Measurements from ENCODE around the gene NDUFS6.
"Not testable (repeated sequence)": the region's sequence is repeated elsewhere in the genome, so short reads cannot be mapped to it uniquely, and the experiment has no call there.

Gene NDUFS6

DNA sequence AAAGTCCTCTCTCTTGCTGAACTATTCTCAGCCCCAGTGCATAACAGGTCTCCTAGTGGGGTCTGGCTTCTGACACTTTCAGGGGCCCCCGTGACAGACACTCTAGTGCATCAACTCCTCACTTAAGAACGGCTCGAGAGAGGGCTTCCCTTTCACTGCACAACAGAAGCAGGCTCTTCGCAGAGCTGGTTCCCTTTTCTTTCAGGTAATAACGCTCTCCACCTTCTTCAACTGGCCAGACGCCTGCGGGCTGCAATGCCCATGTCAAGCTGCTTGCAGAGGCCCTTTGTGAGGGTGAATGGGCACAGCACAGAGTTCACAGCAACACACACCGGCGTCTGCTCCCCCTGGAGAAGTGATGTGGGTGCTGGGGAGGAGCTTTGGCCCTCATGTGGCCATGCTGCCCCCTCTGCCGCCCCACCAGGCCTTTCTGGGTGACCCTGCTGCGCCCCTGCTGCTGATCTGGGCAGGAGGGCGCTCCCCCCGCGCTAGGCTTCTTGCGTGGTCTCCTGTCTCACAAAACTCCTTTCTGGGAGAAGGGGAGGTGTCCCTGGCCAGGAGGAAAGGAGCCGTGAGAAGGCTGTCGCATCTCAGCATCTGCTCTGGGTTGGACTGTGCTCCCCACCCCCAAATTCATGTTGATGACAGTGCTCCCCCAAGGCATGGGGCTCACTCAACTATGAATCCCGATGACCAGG is 4.0 kb upstream of the NDUFS6 start:
- DNase-seq (ENCODE audit: low spot score), result no peak

DNA sequence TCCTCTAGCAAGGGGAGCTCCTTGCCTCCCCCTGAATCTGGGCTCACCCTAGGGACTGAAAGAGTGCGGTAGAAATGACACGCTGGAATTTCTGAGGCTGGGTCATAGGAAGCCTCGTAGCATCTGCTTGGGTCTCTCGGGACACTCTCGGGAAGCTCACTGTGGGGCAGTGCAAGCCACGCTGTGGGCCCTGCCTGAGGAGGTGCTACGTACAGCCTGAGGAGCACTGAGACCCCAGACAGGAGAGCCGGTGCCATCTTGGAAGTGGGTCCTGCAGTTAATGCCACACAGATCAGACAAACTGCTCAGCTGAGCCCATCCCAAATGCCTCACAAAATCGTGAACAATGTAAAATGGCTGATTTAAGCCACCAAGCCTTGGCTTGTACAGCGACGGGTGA is 3.4 kb upstream of the NDUFS6 start:
- DNase-seq (ENCODE audit: low spot score), result no peak

DNA sequence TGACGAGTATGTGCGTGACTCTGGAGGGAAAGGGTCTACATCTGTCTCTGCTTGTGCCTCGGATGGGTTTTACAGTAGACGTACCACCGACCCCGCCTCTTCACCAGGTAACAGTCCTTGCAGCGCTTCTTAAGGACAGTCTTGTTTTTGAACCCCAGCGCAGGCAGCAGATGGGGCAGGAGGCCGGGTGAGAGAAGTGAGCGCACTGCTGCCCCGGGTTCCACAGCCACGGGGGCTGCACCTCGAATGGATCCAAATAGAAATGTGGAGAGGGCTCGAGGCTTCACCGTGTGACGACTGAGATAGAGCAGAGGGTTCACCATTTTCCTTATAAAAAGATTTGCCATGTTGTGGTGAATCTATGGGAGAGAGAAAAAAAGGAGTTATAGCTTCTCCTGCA is 2.6 kb upstream of the NDUFS6 start:
- not testable (repeated sequence) for DNase-seq (ENCODE audit: low spot score)

DNA sequence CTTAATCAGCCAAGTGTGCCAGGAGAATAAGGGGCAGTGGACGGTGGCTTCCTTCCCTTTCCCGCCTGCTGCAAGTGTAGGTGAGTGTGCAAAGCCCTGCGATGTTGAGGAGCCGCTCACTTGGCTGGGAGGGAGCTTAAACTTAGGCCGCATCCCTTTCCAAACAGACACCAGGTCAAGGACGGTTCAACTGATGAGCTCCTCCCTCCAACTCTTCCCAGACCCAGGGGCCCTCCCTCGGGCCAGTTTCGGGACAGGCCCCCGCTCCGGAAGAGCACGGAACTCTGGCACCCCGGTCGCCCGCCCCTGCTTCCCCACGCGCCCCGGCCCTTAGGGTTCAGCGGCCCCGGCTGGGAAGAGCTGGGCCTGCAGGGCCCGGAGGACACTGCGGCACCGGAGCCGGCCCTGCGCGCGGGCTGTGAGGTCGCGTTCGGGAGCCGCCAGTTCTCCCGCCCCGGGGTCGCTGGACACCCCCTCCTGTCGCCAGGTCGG is 2.1 kb upstream of the NDUFS6 start:
- peak; percentile 36 for DNase-seq (ENCODE audit: low spot score)

DNA sequence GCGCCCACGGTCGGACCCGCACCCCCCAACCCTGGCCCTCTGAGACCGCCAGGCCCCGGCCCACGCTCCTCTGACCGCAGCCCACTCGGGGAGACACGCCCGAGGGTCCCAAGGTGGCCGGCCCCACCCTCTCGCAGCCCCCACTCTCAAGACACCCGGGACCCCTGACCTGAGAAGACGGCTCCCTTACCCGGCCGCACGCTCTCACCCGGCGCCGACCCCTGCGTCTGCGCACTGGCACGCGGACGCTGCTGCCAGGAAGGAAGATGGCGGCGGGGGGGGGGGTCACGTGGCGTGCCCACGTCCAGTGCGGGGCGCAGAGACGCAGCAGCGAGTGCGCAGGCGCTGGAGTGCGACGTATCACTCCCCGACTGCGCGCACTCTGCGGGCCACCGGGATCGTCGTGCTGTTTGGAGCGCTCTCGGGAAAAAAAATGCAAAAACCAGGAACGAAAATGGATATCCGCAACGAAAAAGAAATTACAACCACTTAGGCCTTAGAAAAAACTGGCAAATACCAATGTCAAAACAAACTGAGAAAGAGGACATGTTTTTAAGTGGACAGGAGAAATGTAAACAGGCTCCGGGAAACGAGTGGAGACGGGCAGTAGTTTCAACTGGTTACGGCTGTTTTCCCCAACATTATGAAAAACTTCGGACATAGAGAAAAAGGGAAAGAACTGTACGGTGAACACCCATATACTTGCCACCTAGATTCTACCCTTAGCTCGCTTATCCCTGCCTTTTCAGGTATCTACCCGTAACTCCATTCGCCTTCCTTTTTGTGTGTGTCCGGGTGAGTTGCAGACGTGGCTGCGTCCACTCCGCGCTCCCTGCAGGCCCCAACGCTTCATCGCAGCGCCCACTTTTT is 1.4 kb upstream of the NDUFS6 start, which contains the start of gene MRPL36:
Gene MRPL36 (minus strand): TSS at position 236 of the 870 bp plus-strand sequence. CDS start 902 bp downstream, outside the sequence.
- peak; percentile 98 for DNase-seq (ENCODE audit: low spot score)

DNA sequence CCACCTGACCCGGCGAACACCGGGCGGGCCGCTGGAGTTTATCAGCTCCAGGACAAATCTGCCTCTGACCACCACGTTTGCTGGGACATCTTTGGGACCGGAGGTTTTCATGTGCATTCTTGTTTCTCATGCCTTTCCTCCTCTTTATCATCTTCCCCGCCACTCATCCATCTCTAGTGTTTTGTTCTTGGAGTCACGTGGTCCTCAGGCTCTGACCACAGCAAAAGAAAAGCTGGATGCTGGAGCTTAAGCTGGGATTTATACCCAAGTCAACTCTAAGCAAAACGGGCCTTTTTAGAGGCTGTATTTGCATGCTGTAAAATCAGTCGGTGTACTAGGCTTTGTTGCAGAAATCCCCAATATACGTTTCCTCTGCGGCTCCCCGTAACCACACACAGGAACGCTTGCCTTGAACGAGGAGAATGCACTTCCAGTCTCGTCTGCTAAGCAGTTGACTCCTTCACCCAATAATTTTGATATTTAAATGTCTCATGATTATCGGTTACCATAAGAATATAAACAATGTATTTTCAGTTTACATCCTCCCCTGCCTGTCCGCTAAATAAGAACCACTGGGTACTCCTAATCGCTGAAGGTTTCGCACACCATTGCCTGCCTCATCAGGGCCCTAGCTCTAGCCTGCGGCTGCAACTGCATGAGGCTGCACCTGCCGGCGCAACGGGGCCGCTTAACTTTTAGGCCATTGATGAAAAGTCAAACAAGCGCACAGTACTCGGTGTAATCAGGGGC is 560 bp upstream of the NDUFS6 start:
- DNase-seq (ENCODE audit: low spot score), result peak; percentile 15

DNA sequence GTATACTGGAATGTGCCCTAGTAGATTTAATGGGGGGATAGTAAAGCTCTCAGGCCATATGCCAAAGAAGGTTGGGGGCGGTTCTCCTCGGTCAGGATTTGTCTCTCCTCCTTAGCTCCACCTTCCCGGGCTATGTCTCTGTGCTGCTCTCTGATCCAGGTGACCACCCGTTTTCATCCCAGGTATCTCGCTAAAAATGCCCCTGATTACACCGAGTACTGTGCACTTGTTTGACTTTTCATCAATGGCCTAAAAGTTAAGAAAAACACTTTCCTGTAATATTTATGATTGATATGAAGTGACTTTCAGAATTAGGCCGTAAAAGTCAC is 724 bp downstream of the NDUFS6 start:
- DNase-seq (ENCODE audit: low spot score), result no peak

DNA sequence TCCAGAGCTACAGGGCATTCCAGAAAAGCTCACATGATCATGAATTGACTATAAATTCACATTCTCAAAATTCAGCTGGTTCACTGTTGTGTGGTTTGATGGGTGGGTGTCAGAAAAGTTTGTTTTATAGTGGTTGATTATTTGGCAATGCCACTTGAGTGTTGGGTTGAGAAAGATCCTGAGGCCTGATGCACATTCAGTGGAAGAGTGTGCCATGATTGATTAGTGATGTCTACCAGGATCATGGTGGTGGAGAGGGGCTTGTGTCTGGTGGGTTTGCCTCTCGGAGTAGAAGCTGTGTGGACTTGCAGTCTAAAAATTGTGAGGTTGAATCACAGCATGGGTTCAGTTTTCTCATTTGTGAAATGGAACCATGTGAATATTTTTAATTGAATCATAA is 2.0 kb downstream of the NDUFS6 start:
- no peak for DNase-seq (ENCODE audit: low spot score)

DNA sequence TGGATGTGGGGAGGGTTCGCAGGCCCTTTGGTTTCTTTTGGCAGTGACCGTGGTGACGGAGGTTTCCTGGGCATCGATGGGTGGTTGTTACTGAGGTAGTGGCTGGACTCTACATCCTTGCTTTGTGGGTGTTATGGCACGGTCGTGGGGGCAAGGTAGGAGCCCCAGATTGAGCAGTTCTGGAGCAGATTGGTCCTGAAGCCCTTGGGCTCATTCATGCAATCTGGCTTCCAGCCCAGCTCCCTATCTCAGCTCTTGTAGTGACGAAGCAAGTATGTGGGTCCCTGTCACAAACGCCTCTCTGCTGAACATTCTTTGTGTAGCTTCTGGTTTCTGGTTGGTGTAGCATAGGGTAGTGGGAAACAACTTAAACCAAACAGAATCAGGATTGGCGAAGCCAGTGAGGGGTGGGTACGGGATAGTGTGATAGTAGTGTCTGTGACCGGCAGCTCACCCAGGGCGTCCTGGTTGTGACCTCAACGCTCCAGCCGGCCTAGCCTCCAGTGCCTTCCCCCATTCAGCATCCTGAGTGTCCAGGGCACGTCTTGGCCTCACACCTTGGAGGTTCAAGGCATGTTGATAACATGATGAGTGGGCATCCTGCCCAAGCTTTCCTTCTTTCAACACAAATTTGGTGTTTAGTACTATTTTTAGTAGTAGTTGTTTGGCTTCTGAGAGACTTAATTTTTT is 2.9 kb downstream of the NDUFS6 start:
- DNase-seq (ENCODE audit: low spot score), result no peak

DNA sequence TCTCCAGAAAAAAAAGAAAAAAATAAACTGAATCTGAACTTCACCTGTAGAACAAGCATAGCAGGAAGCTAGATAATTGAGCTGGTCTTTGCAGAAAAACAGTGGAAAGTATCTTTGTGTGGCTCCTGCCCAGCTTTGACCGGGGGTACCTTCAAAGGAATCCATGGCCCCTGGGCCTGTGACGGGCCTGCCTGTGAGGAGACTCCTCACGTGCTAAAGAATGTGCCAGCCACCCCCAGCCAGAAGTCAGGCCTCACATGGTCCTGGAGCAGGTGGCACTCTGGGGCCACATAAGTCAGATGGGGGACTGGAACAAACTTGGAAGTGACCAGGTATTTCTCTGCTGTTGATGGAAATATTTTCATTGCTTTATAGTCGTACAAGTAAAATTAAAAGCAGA is 4.1 kb downstream of the NDUFS6 start:
- DNase-seq (ENCODE audit: low spot score), result no peak

DNA sequence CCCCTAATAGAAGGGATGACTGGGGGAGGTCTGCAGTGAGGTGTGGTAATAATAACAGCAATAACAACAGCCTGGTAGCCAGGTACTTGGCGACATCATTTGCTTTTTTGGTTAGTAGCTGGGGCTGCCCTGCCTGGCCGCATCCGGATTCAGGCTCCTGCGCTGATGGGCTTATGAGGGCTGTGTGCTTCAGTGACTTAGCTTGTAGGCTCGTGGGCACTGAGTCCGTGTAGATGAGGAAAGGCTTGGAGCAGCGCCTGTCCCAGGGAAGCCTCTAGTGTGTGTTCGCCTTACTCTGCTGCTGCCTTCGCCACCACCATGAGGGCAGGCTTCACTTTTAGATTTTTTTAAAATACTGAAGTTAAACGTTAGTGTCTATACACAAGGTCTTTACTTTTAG is 4.5 kb downstream of the NDUFS6 start:
- no peak for DNase-seq (ENCODE audit: low spot score)

DNA sequence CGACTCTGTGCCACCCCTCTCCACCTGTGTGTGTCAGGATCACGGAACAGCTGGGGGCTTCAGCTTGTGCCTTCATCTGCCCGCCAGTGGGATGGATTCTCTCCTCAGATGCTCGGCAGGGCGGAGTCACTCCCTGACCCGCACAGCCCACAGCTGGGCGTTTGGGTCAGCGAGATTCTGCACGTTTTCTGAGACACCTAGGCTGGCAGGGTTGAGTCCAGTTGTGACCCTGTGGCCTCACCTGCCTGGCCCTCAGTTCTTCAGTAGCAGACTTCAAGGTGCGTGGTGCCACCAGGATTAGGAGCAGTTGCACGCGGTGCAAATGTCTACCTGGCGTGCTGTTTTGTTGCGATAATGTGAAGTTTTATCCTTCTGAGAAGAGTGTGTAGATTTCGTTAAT is 5.0 kb downstream of the NDUFS6 start:
- no peak for DNase-seq (ENCODE audit: low spot score)

DNA sequence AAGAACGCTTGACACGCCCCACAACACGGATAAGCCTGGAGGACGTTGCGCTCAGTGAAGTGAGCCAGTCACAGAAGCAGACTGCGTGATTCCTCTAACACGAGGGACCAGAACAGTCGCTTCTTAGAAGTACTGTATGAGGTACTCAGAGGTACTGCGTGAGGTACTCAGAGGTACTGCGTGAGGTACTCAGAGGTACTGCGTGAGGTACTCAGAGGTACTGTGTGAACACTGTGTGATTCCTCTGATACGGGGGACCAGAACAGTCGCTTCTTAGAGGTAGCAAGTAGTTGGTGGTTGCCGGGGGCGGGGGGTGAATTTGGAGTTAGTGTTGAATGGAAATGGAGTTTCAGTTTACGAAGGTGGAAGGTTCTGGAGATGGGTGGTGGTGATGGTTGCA is 5.8 kb downstream of the NDUFS6 start:
- no peak for DNase-seq (ENCODE audit: low spot score)

DNA sequence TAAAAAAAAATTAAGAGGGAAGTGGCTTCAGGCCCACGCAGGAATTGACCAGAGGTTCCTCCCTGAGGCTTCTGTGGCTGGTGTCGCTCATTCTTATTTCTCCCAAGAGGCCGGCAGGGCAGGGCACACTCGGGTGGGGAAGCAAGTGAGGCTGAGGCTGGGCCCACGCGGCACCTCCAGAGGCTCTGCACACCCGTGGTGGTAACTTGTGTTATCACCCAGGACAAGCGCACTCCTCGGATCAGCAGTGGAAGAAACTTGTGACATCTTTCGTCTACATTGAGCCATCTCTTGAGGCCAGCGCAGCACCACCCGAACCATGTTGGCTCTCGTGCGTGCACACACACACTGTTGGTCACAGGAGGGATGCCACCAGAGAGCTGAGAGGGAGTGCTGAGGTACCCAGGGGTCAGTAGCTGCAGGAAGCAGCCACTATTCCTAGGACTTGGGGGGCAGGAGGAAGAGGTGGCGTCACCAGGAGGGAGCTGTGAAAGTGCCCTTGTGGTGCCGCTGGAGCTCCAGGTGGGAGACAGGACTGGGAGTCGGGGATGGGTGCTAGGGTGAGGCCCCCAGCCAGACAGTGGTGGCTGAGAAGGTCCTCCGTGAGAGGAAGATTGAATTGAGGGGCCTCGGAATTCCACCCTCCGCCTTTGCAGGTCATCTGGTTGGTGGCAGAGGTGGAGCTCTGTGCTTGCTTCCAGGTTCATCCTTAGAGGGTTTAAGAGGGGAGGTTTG is 6.4 kb downstream of the NDUFS6 start:
- no peak for DNase-seq (ENCODE audit: low spot score)

DNA sequence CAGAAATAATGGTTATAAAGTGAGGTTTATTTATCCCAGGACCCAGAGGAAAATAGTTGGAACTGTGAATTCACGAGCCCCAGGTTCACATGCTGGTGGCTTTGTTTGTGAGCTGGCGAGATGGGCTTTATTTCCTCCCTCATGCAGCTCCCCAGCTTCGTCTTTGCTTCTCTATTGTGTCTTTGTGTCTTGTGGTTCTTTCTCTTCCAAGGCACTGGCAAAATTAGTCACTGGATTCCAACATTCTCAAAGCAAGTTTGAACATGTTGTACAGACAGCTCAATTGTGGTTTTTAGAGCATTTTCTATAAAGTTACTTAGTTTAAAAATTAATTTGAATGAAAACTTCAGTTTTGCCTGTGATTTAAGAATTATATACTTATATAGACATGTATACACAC is 7.2 kb downstream of the NDUFS6 start:
- DNase-seq (ENCODE audit: low spot score), result no peak

DNA sequence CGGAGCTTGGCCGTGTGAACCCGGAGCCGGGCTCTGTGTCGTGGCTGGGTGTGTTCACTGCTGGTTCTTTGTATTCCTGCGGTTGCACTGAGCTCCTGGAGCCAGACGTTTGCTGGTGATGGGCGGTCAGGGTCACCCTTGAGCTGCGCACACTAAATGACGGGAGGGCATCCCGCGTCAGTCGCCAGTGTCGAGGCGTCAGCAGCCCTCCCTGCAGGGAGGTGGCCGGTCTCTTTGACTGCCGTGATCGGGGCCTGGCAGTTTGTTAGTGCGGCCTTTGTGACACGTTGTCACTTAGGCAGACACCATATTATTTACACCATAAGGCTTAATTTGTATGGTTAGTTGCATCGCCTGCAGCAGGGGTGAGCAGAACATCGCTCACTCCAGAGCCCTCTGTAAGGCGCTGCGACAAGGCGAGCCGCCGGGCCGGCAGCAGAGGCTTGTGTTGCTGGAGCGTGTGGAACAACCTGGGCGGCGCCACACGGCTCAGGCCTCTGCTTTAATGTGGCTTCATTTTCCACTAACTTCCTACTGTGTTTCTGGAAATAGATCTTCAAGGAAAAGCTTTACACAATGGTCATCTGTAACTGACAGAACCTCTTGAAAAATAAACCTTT is 8.3 kb downstream of the NDUFS6 start:
- DNase-seq (ENCODE audit: low spot score), result no peak

DNA sequence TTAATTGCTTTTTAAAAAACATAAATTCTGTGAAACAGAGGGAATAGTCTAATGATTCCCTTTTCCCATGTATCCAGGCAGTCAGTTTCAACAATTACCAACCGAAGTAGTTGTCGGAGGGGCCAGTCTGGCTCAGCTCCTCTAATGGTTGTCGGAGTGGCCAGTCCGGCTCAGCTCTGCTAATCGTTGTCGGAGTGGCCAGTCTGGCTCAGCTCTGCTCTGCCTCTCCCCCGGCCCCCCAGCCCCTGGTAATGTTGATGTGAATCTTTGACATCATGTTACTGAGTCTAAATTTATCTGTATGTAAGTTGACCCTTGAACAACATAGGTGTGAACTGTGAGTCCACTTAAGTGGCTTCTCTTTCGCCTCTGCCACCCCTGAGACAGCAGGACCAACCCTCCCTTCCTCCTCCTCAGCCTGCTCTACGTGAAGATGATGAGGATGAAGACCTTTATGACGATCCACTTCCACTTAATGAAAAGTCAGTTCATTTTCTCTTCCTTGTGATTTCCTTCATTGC is 9.4 kb downstream of the NDUFS6 start:
- no peak for DNase-seq (ENCODE audit: low spot score)

DNA sequence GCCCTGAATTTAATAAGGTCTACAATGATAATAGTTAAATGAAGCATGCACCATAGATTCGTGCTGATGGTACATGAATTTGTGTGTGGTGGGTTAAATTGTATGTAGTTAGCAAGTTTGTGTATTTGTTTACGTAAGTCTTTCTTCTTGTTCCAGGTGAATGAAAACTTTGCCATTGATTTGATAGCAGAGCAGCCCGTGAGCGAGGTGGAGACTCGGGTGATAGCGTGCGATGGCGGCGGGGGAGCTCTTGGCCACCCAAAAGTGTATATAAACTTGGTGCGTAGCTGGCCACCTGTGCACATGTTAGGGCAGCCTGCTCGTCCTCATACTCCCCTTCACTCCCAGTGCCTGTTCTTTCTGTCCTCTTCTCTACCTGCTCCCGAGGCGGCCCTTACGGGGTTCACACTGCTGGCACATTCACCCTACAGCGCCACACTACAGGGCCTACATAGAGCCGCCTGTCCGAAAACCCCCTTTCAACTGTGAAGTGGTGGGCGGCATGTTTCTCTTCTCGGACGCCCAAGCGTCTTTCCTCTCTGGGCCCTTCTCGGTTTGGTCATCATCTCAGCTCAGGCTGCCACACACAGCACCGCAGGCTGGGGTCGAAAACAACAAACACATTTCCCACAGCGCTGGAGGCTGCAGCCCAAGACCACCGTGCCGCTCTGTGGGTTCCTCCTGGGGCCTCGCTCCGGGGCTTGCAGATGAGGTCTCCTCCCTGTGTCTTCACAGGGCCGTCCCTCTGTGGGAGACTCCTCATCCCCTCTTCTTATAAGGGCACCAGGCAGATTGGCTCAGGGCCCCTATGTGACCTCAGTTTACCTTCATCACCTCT is 13.2 kb downstream of the NDUFS6 start:
- no peak for DNase-seq (ENCODE audit: low spot score)

DNA sequence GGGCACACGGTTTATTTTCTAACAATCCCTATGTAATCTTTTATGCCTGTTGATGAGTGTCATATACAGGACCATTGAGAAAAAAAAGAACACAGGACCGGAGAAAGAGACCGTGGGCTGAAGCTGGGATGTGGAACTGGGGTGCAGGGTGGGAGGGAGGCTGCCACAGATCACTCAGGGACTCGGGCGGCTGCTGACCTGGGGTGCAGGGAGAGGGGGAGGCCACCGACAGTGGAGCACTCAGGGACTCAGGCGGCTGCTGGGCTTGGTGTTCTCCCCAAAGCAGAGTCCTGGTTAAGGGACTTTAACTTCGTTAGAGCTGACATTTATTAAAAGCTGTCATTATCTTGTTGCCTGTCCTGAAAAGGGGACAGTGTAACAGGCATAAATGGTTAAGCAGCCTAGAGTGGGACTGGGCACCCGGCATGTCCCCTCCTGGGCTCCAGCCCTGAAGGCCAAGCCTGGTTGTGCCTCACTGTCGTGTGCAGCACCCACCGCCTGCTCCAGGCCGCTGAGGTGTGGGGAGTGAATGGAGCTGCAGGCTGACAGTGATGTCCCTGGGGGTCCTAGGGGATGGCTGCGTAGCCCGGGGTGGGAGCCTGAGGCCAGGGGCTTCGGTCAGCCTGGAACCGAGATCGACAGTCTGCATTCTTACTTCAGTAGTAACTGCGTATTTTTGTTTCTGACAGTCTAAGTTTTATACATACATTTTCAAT is 14.0 kb downstream of the NDUFS6 start:
- DNase-seq (ENCODE audit: low spot score), result no peak

All from AG08395 (cell line).